DMS114 treated with DMSO at 0.1 percent for 48 hours (cell line): Measurements from ENCODE around the gene CLSTN2.

Experiments used
- DNase-seq: peaks from one replicate; lab custom pipeline; 2025; ENCODE audit not compliant: unreplicated experiment; lab: John Stamatoyannopoulos, UW

Gene CLSTN2

GRCh38 chr3:139935016-139935865, at the start of gene CLSTN2:
Gene CLSTN2, plus strand, starts transcription at chr3:139935185.
- DNase-seq = peak; percentile 27

GRCh38 chr3:139887431-139887830, 47.6 kb upstream of the CLSTN2 start:
- DNase-seq = no peak

DNA sequence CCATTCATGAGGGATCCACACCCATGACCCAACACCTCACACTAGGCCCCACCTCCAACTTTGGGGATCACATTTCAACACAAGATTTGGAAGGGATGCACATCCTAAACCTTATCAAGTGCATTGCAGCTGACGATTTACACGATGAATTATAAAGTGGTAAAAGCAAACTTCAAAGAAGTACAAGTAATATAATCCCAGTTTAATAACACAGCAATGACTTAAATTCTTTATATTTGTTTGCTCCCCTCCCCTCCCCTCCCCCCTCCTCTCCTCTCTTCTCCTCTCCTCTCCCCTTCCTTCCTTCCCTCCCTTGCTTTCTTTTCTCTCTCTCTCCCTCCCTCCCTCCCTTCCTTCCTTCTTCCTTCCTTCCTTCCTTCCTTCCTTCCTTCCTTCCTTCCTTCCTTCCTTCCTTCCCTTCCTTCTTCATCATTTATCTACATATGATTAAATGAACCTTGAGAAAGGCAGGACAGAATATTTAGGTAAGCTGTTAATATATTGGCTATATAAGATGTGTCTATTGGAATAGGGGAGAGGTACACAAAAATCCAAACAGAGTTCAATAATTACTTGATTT, 46.3 kb upstream of the CLSTN2 start:
- DNase-seq = no peak

DNA sequence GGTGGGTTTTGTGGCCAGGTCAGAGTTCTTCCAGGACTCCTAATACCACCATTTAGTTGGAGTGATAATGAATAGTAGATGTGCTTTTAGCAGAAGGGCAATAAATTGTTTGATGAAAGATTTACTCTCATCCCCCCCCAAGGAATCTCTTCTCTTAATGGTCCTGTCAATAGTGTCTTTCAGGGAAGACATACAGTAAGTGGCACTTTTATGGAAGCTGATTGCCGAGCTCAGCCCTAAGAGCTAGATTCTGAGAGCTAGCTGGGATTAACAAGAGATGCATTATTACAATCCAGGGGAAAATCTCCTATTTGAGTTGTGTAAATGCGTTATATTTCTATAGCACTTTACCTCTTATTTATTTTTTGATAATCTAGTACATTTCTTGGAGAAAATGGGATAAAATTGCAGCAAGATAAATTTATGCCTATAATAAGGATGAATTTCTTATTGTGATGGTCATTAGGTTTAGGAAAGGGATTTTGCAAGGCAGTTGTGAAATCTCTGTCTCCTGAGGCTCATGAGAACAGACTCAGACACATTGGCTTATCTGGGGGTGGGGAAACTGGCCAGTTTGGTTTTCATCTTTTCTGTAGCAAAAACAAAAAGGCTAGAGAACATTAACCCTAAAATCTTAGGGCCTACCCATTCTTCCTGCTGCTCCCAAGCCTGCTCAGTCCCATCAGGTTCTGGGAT, 41.6 kb upstream of the CLSTN2 start:
- no peak for DNase-seq

GRCh38 chr3:139893963-139894642, 40.9 kb upstream of the CLSTN2 start:
- DNase-seq = no peak

- no peak for DNase-seq
These were observed 40.4 kb upstream of the CLSTN2 start for GRCh38 chr3:139894643-139894989.

GRCh38 chr3:139897759-139898158, 37.2 kb upstream of the CLSTN2 start:
- no peak for DNase-seq

- DNase-seq = no peak
These were observed 28.6 kb upstream of the CLSTN2 start for GRCh38 chr3:139906418-139906817.

GRCh38 chr3:139909811-139910210, 25.2 kb upstream of the CLSTN2 start:
- no peak for DNase-seq

DNA sequence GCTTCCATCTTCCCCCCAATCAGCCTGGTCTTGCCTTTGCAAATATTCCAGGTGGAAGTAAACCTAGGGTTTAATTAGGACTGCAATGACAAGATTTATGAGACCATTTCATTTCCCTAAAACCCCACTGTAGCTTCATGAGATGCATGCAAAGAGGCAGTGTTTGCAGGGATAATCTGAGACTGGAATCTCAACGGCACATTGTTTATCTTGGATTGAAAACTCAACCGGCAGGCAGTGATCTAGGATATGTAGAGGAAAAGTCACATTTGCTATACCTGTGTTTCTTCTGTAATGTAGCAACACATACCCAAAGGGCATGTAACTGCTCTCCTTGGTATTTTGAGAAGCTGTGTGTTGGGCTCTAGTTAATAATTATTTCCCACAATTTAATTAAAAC, 18.7 kb upstream of the CLSTN2 start:
- DNase-seq = no peak

DNA sequence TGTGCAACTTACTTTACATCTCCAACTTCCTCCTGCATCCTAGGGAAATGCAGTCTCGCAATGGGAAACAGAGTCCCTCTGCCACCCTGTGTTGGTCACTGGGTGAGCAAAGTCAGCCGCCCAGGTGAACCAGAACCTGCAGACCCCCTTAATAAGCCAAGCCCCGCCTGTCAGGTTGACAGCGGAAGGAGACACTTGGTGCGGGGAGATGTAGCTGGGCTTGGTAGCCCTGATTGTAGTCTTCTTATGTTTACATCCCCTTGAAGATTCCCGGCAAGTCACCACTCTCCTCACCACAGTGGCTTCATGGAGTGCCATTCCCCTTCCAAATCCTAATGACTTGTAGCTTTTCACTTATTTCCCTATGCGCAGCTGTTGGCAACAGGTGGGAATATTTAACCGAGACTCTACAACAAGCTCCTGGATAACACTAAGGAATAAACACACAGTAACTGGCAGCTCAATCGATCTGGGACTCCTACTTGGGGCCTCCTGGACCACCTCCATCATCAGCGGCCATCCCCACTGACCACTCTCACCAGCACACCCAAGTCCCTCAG, 17.7 kb upstream of the CLSTN2 start:
- no peak for DNase-seq

- DNase-seq = no peak
These were observed 6.1 kb upstream of the CLSTN2 start for GRCh38 chr3:139928708-139929505.

DNA sequence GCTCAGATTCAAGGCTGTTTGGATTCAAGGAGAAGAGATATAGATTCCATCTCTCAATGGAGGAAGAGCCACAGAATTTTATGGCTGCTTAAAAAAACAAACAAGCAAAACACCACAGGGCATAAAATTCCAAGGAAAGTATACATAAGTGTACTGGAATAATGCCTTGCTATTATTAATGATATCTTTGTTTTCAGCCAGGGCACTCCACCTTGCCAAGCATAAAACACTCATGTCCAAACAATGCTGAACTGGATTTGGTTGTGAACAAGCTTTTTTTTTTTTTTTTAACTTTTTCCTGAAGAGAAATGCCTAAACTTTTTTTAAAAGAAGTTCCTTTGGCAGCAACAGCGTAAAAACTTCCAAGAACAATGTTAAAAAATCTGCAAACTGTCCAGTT, 4.8 kb upstream of the CLSTN2 start:
- no peak for DNase-seq

DNA sequence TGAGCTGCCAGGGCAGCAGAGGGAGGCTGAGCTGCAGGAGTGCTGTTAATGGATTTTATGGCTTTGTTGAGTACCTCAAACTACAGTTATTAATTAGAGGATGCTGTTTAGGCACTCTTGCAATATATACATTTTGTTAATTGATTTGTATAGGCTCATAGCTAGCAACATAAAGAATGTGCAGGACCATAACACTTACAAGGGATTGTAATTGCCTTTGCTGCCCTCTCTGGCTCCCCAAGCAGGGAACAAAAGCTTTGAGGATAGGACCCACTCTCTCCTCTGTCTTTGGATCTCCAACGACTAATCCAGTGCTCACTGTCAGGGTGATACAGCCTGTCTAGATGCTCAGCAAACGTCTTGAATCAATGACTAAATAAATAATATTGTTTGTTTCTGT, 1.2 kb upstream of the CLSTN2 start:
- no peak for DNase-seq

- DNase-seq = peak; percentile 6
These were observed 371 bp upstream of the CLSTN2 start for GRCh38 chr3:139934613-139935015.

- DNase-seq = no peak
These were observed 1.2 kb downstream of the CLSTN2 start for GRCh38 chr3:139935866-139936817.

GRCh38 chr3:139937674-139938279, 2.8 kb downstream of the CLSTN2 start:
- peak; percentile 39 for DNase-seq

- no peak for DNase-seq
These were observed 4.8 kb downstream of the CLSTN2 start for GRCh38 chr3:139939681-139940190.

DNA sequence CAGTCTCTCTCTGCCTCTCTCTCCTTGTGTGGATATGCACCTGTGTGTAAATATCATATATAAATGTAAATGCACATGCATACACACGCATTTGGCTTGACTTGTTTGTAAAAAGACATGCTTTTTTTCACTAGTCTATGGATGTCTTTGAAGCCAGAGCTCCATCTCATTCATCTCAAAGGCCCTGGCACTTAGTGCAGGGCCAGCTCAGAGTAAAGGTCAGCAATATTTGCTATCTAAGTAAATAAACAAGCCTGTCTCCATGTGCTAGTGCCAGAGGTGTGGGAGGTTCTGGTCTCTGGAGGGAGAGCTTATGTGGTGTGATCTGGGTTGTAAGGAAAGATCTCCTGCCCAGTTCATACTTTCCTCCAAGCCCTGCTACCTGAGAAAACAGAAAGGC, 5.6 kb downstream of the CLSTN2 start:
- DNase-seq = no peak
